ENCODE measurements around the gene MSI2. TPM values are rescaled to one million over a fixed set of nuclear protein-coding genes. Genes with fewer than 3 reads are reported as not detected.
A peak's percentile ranks its signal among the peaks of the same experiment; 100 is the strongest.

The MSI2 gene
- total RNA-seq, 1 donor from 2014 or later, result 67.9 TPM

GRCh38 chr17:57622306-57622682 is 366.0 kb downstream of the MSI2 start:
- peak overlapping the region; percentile 44 for H3K4me2 ChIP-seq (ENCODE audit: low read length)
- H2AFZ ChIP-seq (ENCODE audit: low read depth, low read length), result no peak overlapping the region

GRCh38 chr17:57622683-57623433 is 366.5 kb downstream of the MSI2 start:
- Mint-ChIP-seq H3K4me3 (ENCODE audit: unreplicated experiment) (peak overlapping the region; percentile 21), H3K27ac (ENCODE audit: unreplicated experiment) (no peak overlapping the region), H3K4me1 (ENCODE audit: low read depth, unreplicated experiment) (peaks cover 22% of the 10 kb centered on the region), H3K27me3 (ENCODE audit: low read depth, unreplicated experiment) (no peaks in the 10 kb centered on the region), H3K9me3 (ENCODE audit: unreplicated experiment) (no peaks in the 10 kb centered on the region), H3K36me3 (ENCODE audit: low read depth, unreplicated experiment) (peaks cover 16% of the 10 kb centered on the region)
- Histone ChIP-seq H3K4me3 (ENCODE audit: insufficient read depth, low read depth, low read length) (no peak overlapping the region), H3K27me3 (ENCODE audit: insufficient read depth, low read length) (no peaks in the 10 kb centered on the region), H3K79me2 (ENCODE audit: insufficient read depth, low read length) (no peaks in the 10 kb centered on the region), H3K4me2 (ENCODE audit: low read length) (peak overlapping the region; percentile 44), H4K20me1 (ENCODE audit: insufficient read depth, low read length) (no peaks in the 10 kb centered on the region), H2AFZ (ENCODE audit: low read depth, low read length) (no peak overlapping the region), H3K4me1 (ENCODE audit: insufficient read depth, low read length) (peaks cover 30% of the 10 kb centered on the region), H3K9me3 (ENCODE audit: insufficient read depth, low read depth, low read length) (no peaks in the 10 kb centered on the region), H3K27ac (ENCODE audit: low read depth, low read length) (peak overlapping the region; percentile 45), H3K36me3 (ENCODE audit: insufficient read depth, low read length) (no peaks in the 10 kb centered on the region), H3K9ac (ENCODE audit: low read length) (no peak overlapping the region)
- FAIRE-seq (peak; percentile 73), DNase-seq (ENCODE audit: low read depth) (peak; percentile 81)
- TF ChIP-seq EZH2 (IDR thresholded peaks at IDR 0.05; ENCODE audit: insufficient read depth, low read length), result no peak
- TF ChIP-seq CTCF (IDR thresholded peaks at IDR 0.05; ENCODE audit: insufficient read depth, low read depth, low read length), result no peak

More at GRCh38 chr17:57622306-57622682, 366.0 kb downstream of the MSI2 start:
- no peak overlapping the region for H3K9ac ChIP-seq (ENCODE audit: low read length)
- H3K27ac ChIP-seq (ENCODE audit: low read depth, low read length), result peak overlapping the region; percentile 45
- no peaks in the 10 kb centered on the region for H3K36me3 ChIP-seq (ENCODE audit: insufficient read depth, low read length)
- H3K79me2 ChIP-seq (ENCODE audit: insufficient read depth, low read length), result no peaks in the 10 kb centered on the region
- no peaks in the 10 kb centered on the region for H4K20me1 ChIP-seq (ENCODE audit: insufficient read depth, low read length)
- H3K9me3 ChIP-seq (ENCODE audit: insufficient read depth, low read depth, low read length), result no peaks in the 10 kb centered on the region
- Mint-ChIP-seq H3K36me3 (ENCODE audit: low read depth, unreplicated experiment) (peaks cover 14% of the 10 kb centered on the region), H3K4me3 (ENCODE audit: unreplicated experiment) (no peak overlapping the region), H3K27ac (ENCODE audit: unreplicated experiment) (no peak overlapping the region), H3K27me3 (ENCODE audit: low read depth, unreplicated experiment) (no peaks in the 10 kb centered on the region), H3K9me3 (ENCODE audit: unreplicated experiment) (no peaks in the 10 kb centered on the region), H3K4me1 (ENCODE audit: low read depth, unreplicated experiment) (peaks cover 22% of the 10 kb centered on the region)
- no peaks in the 10 kb centered on the region for H3K27me3 ChIP-seq (ENCODE audit: insufficient read depth, low read length)
- H3K4me3 ChIP-seq (ENCODE audit: insufficient read depth, low read depth, low read length), result no peak overlapping the region
- no peak for TF ChIP-seq CTCF (IDR thresholded peaks at IDR 0.05; ENCODE audit: insufficient read depth, low read depth, low read length)
- no peak for TF ChIP-seq EZH2 (IDR thresholded peaks at IDR 0.05; ENCODE audit: insufficient read depth, low read length)
- H3K4me1 ChIP-seq (ENCODE audit: insufficient read depth, low read length), result peaks cover 30% of the 10 kb centered on the region
- FAIRE-seq (no peak), DNase-seq (ENCODE audit: low read depth) (no peak)

GRCh38 chr17:57623620-57624019 is 367.3 kb downstream of the MSI2 start:
- H4K20me1 ChIP-seq (ENCODE audit: insufficient read depth, low read length), result no peaks in the 10 kb centered on the region
- Mint-ChIP-seq H3K27me3 (ENCODE audit: low read depth, unreplicated experiment) (no peaks in the 10 kb centered on the region), H3K27ac (ENCODE audit: unreplicated experiment) (no peak overlapping the region), H3K4me1 (ENCODE audit: low read depth, unreplicated experiment) (peaks cover 22% of the 10 kb centered on the region), H3K36me3 (ENCODE audit: low read depth, unreplicated experiment) (peaks cover 23% of the 10 kb centered on the region), H3K4me3 (ENCODE audit: unreplicated experiment) (peak overlapping the region; percentile 51), H3K9me3 (ENCODE audit: unreplicated experiment) (no peaks in the 10 kb centered on the region)
- no peak overlapping the region for H3K4me3 ChIP-seq (ENCODE audit: insufficient read depth, low read depth, low read length)
- H3K27me3 ChIP-seq (ENCODE audit: insufficient read depth, low read length), result no peaks in the 10 kb centered on the region
- no peaks in the 10 kb centered on the region for H3K36me3 ChIP-seq (ENCODE audit: insufficient read depth, low read length)
- H3K4me1 ChIP-seq (ENCODE audit: insufficient read depth, low read length), result peaks cover 30% of the 10 kb centered on the region
- no peaks in the 10 kb centered on the region for H3K9me3 ChIP-seq (ENCODE audit: insufficient read depth, low read depth, low read length)
- H2AFZ ChIP-seq (ENCODE audit: low read depth, low read length), result no peak overlapping the region
- H3K27ac ChIP-seq (ENCODE audit: low read depth, low read length), result peak overlapping the region; percentile 5
- TF ChIP-seq EZH2 (IDR thresholded peaks at IDR 0.05; ENCODE audit: insufficient read depth, low read length), result no peak
- TF ChIP-seq CTCF (IDR thresholded peaks at IDR 0.05; ENCODE audit: insufficient read depth, low read depth, low read length), result no peak
- no peak for FAIRE-seq
- peak overlapping the region; percentile 44 for H3K4me2 ChIP-seq (ENCODE audit: low read length)
- no peak for DNase-seq (ENCODE audit: low read depth)
- no peak overlapping the region for H3K9ac ChIP-seq (ENCODE audit: low read length)
- H3K79me2 ChIP-seq (ENCODE audit: insufficient read depth, low read length), result no peaks in the 10 kb centered on the region
